ENCODE results near the gene CPNE5.

- TF ChIP-seq RFX5 (IDR thresholded peaks at IDR 0.05; ENCODE audit: low read length) (no peak), NRF1 (IDR thresholded peaks at IDR 0.05; ENCODE audit: low read depth, low read length) (no peak), RAD21 (IDR thresholded peaks at IDR 0.05; ENCODE audit: low read length) (no peak), CTCF (IDR thresholded peaks at IDR 0.05) (no peak), POLR2AphosphoS5 (IDR thresholded peaks at IDR 0.05; ENCODE audit: low read depth, low read length) (no peak), FOXM1 (IDR thresholded peaks at IDR 0.05; ENCODE audit: low read depth) (no peak), PBX3 (IDR thresholded peaks at IDR 0.05) (no peak), TCF12 (IDR thresholded peaks at IDR 0.05) (no peak), RXRA (IDR thresholded peaks at IDR 0.05; ENCODE audit: borderline replicate concordance, low read depth) (no peak), MAX (IDR thresholded peaks at IDR 0.05; ENCODE audit: low read depth) (no peak), EZH2phosphoT487 (IDR thresholded peaks at IDR 0.05; ENCODE audit: borderline replicate concordance, low read depth) (no peak), SIN3A (IDR thresholded peaks at IDR 0.05; ENCODE audit: borderline replicate concordance, low read depth, low read length) (no peak), MEF2A (IDR thresholded peaks at IDR 0.05; ENCODE audit: borderline replicate concordance, low read depth) (no peak), YY1 (IDR thresholded peaks at IDR 0.05; ENCODE audit: low read depth) (no peak)
These were observed at the start of gene CPNE5 for GRCh38 chr6:36838896-36839748.
